Measurements from ENCODE around the gene GTF3C1.

GRCh38 chr16:27558932-27559331 lies 9.2 kb upstream of the GTF3C1 start:
- TF ChIP-seq POLR2A (IDR thresholded peaks at IDR 0.05) (no peak), CTCF (IDR thresholded peaks at IDR 0.05) (no peak)

Data from adrenal gland (tissue), 5 donors.